ENCODE results near the gene SPEN. TPM values are rescaled to one million over a fixed set of nuclear protein-coding genes. Genes with fewer than 3 reads are reported as not detected.

Gene SPEN
- total and polyA plus RNA-seq, 2 of the 4 experiments (the other 2 are of a cell fraction) = 7.6 to 15.8 TPM

DNA sequence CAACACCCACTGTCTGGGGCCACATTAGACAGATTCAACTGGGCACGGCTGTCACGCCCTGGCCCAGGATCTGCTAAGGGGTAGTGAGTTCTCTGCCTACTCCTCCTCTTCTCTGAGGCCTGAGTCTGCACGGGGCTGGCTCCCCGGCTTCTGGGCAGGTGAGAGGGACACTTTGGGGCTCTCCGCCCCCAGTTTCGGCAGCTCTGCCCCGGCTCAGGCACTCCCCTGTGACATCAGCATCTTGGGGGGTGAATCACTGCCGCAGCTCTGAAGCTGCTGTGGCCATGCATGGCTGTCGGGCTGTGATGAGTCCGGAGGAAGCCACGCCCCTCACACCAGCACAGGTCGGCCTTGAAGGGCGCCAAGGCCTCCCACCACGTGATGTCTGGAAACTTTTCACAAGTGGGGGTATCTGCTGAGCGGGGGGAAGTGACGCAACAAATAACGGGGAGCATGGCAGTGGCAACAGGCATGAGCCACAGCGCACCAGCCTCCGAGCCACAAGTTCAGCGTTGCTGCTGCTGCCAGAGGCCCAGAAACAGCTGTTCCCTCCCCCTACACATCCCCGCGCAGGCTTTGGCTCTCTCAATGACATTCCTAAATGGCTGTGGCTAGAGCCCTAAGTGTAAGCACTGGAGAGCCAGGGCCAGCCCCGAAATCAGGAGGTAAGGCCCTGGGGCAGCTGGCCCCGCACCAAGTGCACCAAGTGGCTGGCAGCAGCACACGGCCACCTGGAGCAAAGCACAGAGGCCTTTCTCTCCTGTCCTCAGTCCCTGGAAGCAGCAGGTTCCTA lies 102.1 kb downstream of the SPEN start:
- ChIA-PET POLR2A (ENCODE audit: unreplicated experiment) (no interaction called here), CTCF (interaction anchor here (0.6 to 1.6 kb wide), 5 partner anchors 9 to 158 kb away, joined by 3 to 4 read pairs (median 3); no protein-coding TSS in a partner anchor)
- H3K79me1 ChIP-seq (ENCODE audit: low read depth in 1 of 2, low read length in 2 of 2) = peaks cover 49 to 79% of the 10 kb centered on the region in 2 experiments
- in situ Hi-C loops (cut with MboI; ENCODE audit: low sequenced_read_pairs) (no loop called here), dilution Hi-C loops (cut with HindIII; ENCODE audit: low sequenced_read_pairs, unreplicated experiment) (no loop called here), intact Hi-C loops (cut with micrococcal nuclease) (no loop called here)
- H3K4me1 ChIP-seq (ENCODE audit: control insufficient read depth, insufficient read depth, low read length) = peaks cover 51% of the 10 kb centered on the region
- H2BK5ac ChIP-seq (ENCODE audit: low read depth, low read length, poor library complexity, severe bottlenecking) = peak overlapping the region; percentile 95
- no peaks in the 10 kb centered on the region for H3K27me3 ChIP-seq (ENCODE audit: control insufficient read depth, insufficient read depth, low read length)
- H2AK5ac ChIP-seq (ENCODE audit: low read depth, low read length) = peak overlapping the region; percentile 99
- no peaks in the 10 kb centered on the region for H3K9me3 ChIP-seq (ENCODE audit: control insufficient read depth, insufficient read depth, low read length)
- peak overlapping the region; percentile 87 for H2AFZ ChIP-seq (replicated peaks; ENCODE audit: low read length, poor library complexity)
- H3K9ac ChIP-seq (ENCODE audit: low read depth, low read length) = peak overlapping the region; percentile 56
- H3K36me3 ChIP-seq (ENCODE audit: control insufficient read depth, insufficient read depth, low read length) = peaks cover 34% of the 10 kb centered on the region
- H3K4me3 ChIP-seq (ENCODE audit: insufficient read depth, low read depth, low read length) = peak overlapping the region; percentile 7; the same call in 1 of the 2 replicates
- peak overlapping the region; percentile 87 for H3K27ac ChIP-seq (ENCODE audit: insufficient read depth, low read length)
- peak overlapping the region; percentile 56 for H3K18ac ChIP-seq (ENCODE audit: low read depth, low read length)
- ATAC-seq (ENCODE audit: low read depth) (peak; percentile 82), DNase-seq (peak; percentile 96)
- H3K4me2 ChIP-seq (ENCODE audit: low read depth, low read length) = peak overlapping the region; percentile 51
- BruUV-seq (replicated peaks) = no TSS peak
- H2BK120ac ChIP-seq (ENCODE audit: low read depth, low read length) = peak overlapping the region; percentile 91
- peak overlapping the region; percentile 47 for H4K5ac ChIP-seq (ENCODE audit: low read depth, low read length)
- H4K91ac ChIP-seq (ENCODE audit: insufficient read depth, low read depth, low read length) = peak overlapping the region; percentile 97
- H2BK20ac ChIP-seq (ENCODE audit: low read depth, low read length) = peak overlapping the region; percentile 80
- H3K56ac ChIP-seq (ENCODE audit: extremely low read depth, insufficient read depth, low read length) = peak overlapping the region; percentile 98
- H3K4ac ChIP-seq (ENCODE audit: low read depth, low read length) = peak overlapping the region; percentile 97
- H2BK15ac ChIP-seq (ENCODE audit: low read depth, low read length) = peak overlapping the region; percentile 64; the same call in 2 of the 3 replicates
- H3K23ac ChIP-seq (ENCODE audit: low read depth, low read length) = peak overlapping the region; percentile 93
- H4K20me1 ChIP-seq (ENCODE audit: insufficient read depth, low read length) = peaks cover 6% of the 10 kb centered on the region; the same call in 1 of the 2 replicates
- H3K14ac ChIP-seq (replicated peaks; ENCODE audit: low read depth, low read length) = peak overlapping the region; percentile 97
- WGBS, 2 experiments (ENCODE audit: extremely low coverage in 2 of 2, insufficient read length in 1 of 2) = 34% methylated on average over 3 of the region's 25 CpGs; no CpG with 5 or more reads in 1 of the 2 experiments
- peak overlapping the region; percentile 100 for H2AK9ac ChIP-seq (replicated peaks; ENCODE audit: low read depth, low read length, poor library complexity)
- H3K9me1 ChIP-seq (ENCODE audit: insufficient read depth, low read length) = peaks cover 53% of the 10 kb centered on the region
- H4K8ac ChIP-seq (ENCODE audit: low read depth in 2 of 2, low read length in 2 of 2) = peak overlapping the region; percentile 59 to 95
- TF ChIP-seq, protein P1, sequence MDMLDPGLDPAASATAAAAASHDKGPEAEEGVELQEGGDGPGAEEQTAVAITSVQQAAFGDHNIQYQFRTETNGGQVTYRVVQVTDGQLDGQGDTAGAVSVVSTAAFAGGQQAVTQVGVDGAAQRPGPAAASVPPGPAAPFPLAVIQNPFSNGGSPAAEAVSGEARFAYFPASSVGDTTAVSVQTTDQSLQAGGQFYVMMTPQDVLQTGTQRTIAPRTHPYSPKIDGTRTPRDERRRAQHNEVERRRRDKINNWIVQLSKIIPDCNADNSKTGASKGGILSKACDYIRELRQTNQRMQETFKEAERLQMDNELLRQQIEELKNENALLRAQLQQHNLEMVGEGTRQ (IDR thresholded peaks at IDR 0.05; ENCODE audit: low read depth, low read length) = peak; percentile 97
- TF ChIP-seq RAD21 (IDR thresholded peaks at IDR 0.05; ENCODE audit: low read length) = peak; percentile 14; the same call in 1 of the 2 replicates
- TF ChIP-seq MXI1 (IDR thresholded peaks at IDR 0.05; ENCODE audit: borderline replicate concordance, low read depth, low read length) = peak; percentile 85; the same call in 1 of the 2 replicates
- TF ChIP-seq SMC3 (IDR thresholded peaks at IDR 0.05; ENCODE audit: low read depth, low read length) = peak; percentile 2; the same call in 1 of the 2 replicates
- no peak for TF ChIP-seq ELK1 (IDR thresholded peaks at IDR 0.05; ENCODE audit: borderline replicate concordance, low read depth, low read length)
- TF ChIP-seq MAFK (IDR thresholded peaks at IDR 0.05; ENCODE audit: low read depth, low read length) = peak; percentile 5; the same call in 1 of the 2 replicates
- TF ChIP-seq RFX5 (IDR thresholded peaks at IDR 0.05; ENCODE audit: low read depth, low read length) = no peak
- peak; percentile 51; the same call in 1 of the 2 replicates for TF ChIP-seq FOS (IDR thresholded peaks at IDR 0.05; ENCODE audit: low read depth, low read length)
- peak; percentile 58; the same call in 1 of the 2 replicates for TF ChIP-seq BHLHE40 (IDR thresholded peaks at IDR 0.05; ENCODE audit: low read depth, low read length)
- TF ChIP-seq CHD1 (IDR thresholded peaks at IDR 0.05; ENCODE audit: low read depth, low read length) = no peak
- TF ChIP-seq CTCF (conservative IDR thresholded peaks at IDR 0.05; ENCODE audit: low read depth, low read length) = no peak
- no peak for TF ChIP-seq NFE2L2 (IDR thresholded peaks at IDR 0.05; ENCODE audit: low read depth, low read length)
- peak; percentile 98 for TF ChIP-seq CEBPB (IDR thresholded peaks at IDR 0.05; ENCODE audit: low read depth, low read length)
- peak; percentile 28; the same call in 1 of the 2 replicates for TF ChIP-seq POLR2A (IDR thresholded peaks at IDR 0.05; ENCODE audit: low read depth, low read length)
